OCI-M2 (cell line): ENCODE data around the gene CKM.
"Not testable (repeated sequence)": the region's sequence is repeated elsewhere in the genome, so short reads cannot be mapped to it uniquely, and the experiment has no call there.

Experiments used
- DNase-seq: peaks from one replicate; lab custom pipeline; 2025; ENCODE audit not compliant: unreplicated experiment; lab: John Stamatoyannopoulos, UW

Gene CKM

GRCh38 chr19:45349430-45349941, 26.8 kb upstream of the CKM start:
- DNase-seq, result no peak

- no peak for DNase-seq
Observed at GRCh38 chr19:45349126-45349415, 26.4 kb upstream of the CKM start.

- DNase-seq, result no peak
Observed at GRCh38 chr19:45348367-45349125, 25.9 kb upstream of the CKM start.

- DNase-seq, result no peak
Observed at GRCh38 chr19:45347570-45348366, 25.1 kb upstream of the CKM start.

GRCh38 chr19:45346449-45346848, 23.8 kb upstream of the CKM start:
- DNase-seq, result no peak

- DNase-seq, result no peak
Observed at GRCh38 chr19:45345506-45345860, 22.8 kb upstream of the CKM start.

- no peak for DNase-seq
Observed at GRCh38 chr19:45344621-45345505, 22.2 kb upstream of the CKM start.

GRCh38 chr19:45342911-45343310, 20.2 kb upstream of the CKM start:
- no peak for DNase-seq

GRCh38 chr19:45340899-45341453, 18.3 kb upstream of the CKM start:
- no peak for DNase-seq

- no peak for DNase-seq
Observed at GRCh38 chr19:45340232-45340898, 17.7 kb upstream of the CKM start, which contains the start of gene KLC3. Gene KLC3, plus strand, starts transcription at chr19:45340750. Its CDS starts 4,792 bp downstream, at chr19:45345542.

GRCh38 chr19:45339629-45340028, 17.0 kb upstream of the CKM start:
- DNase-seq, result no peak

GRCh38 chr19:45336696-45337251, 14.1 kb upstream of the CKM start:
- DNase-seq, result no peak

- not testable (repeated sequence) for DNase-seq
Observed at GRCh38 chr19:45334881-45335280, 12.2 kb upstream of the CKM start.

- DNase-seq, result no peak
Observed at GRCh38 chr19:45333609-45334303, 11.1 kb upstream of the CKM start.

GRCh38 chr19:45331411-45331810, 8.7 kb upstream of the CKM start:
- no peak for DNase-seq

- DNase-seq, result no peak
Observed at GRCh38 chr19:45327404-45328143, 4.9 kb upstream of the CKM start.

- no peak for DNase-seq
Observed at GRCh38 chr19:45324349-45324907, 1.8 kb upstream of the CKM start.

- no peak for DNase-seq
Observed at GRCh38 chr19:45323671-45324081, 1.0 kb upstream of the CKM start.

- no peak for DNase-seq
Observed at GRCh38 chr19:45322311-45322710, 364 bp downstream of the CKM start.
